Keratinocyte (primary cell): ENCODE results near the gene HLX. TPM values are rescaled to one million over a fixed set of nuclear protein-coding genes. Genes with fewer than 3 reads are reported as not detected.

ENCODE experiments used
- DNase-seq: peaks from one replicate; pipeline ENCODE4 v3.0.0-alpha.2; 2011; ENCODE audit warnings: low read depth, missing footprints, low spot score
- FAIRE-seq: peaks from 2 replicates; lab custom pipeline; 2011; peaks lifted over from hg19 to GRCh38; lab: Jason Lieb, UNC
- H2AFZ ChIP-seq: 2 replicates; pipeline ENCODE4 v1.6.0; 2012; ENCODE audit warnings: low read length, control low read depth, inconsistent platforms; ENCODE audit not compliant: control insufficient read depth
- H3K27ac ChIP-seq: 2 replicates; pipeline ENCODE4 v1.5.1; 2011; ENCODE audit warnings: low read length; ENCODE audit not compliant: control insufficient read depth, insufficient read depth
- H3K27me3 ChIP-seq: 3 replicates; pipeline ENCODE4 v1.6.0; 2011; ENCODE audit warnings: low read length; ENCODE audit not compliant: control insufficient read depth, insufficient read depth; ENCODE audit errors: extremely low read depth
- H3K36me3 ChIP-seq, 2 experiments: 2 replicates in 1 of 2; 3 replicates in 1 of 2; pipeline ENCODE4 v1.5.1; 2011; ENCODE audit warnings: low read length in 2 of 2, mild to moderate bottlenecking in 1 of 2; ENCODE audit not compliant: control insufficient read depth in 2 of 2, insufficient read depth in 2 of 2; ENCODE audit errors: extremely low read depth in 1 of 2
- H3K4me1 ChIP-seq: 3 replicates; pipeline ENCODE4 v1.5.1; 2011; ENCODE audit warnings: low read length; ENCODE audit not compliant: control insufficient read depth, insufficient read depth; ENCODE audit errors: extremely low read depth
- H3K4me2 ChIP-seq: 3 replicates; pipeline ENCODE4 v1.6.0; 2011; ENCODE audit warnings: low read depth, low read length; ENCODE audit not compliant: control insufficient read depth, insufficient read depth; ENCODE audit errors: extremely low read depth
- H3K4me3 ChIP-seq, 3 experiments: fragments of 200-600 bp in 1 of 3; sonication (generic) in 1 of 3; 2 replicates in 2 of 3; 3 replicates in 1 of 3; pipeline ENCODE4 v1.5.1; 2011 to 2016; ENCODE audit warnings: low read length in 3 of 3, mild to moderate bottlenecking in 3 of 3, control low read depth in 2 of 3, inconsistent platforms in 1 of 3, low read depth in 1 of 3, mixed read lengths in 1 of 3, mixed run types in 1 of 3, moderate library complexity in 1 of 3; ENCODE audit not compliant: control insufficient read depth in 2 of 3, insufficient read depth in 2 of 3; ENCODE audit errors: extremely low read depth in 1 of 3
- H3K79me2 ChIP-seq: 2 replicates; pipeline ENCODE4 v1.6.0; 2012; ENCODE audit warnings: low read length; ENCODE audit not compliant: control insufficient read depth, insufficient read depth
- H3K9ac ChIP-seq: 3 replicates; pipeline ENCODE4 v1.6.0; 2011; ENCODE audit warnings: low read length; ENCODE audit not compliant: control insufficient read depth, insufficient read depth; ENCODE audit errors: extremely low read depth
- H3K9me1 ChIP-seq: 3 replicates; pipeline ENCODE4 v1.6.0; 2011; ENCODE audit warnings: low read length; ENCODE audit not compliant: control insufficient read depth, insufficient read depth; ENCODE audit errors: extremely low read depth
- H3K9me3 ChIP-seq: 2 replicates; pipeline ENCODE4 v1.5.1; 2012; ENCODE audit warnings: low read depth, low read length; ENCODE audit not compliant: control insufficient read depth
- H4K20me1 ChIP-seq: 3 replicates; pipeline ENCODE4 v1.6.0; 2011; ENCODE audit warnings: low read length; ENCODE audit not compliant: control insufficient read depth, insufficient read depth; ENCODE audit errors: extremely low read depth
- CTCF ChIP-seq, 3 experiments: IDR thresholded peaks in 1 of 3; conservative IDR thresholded peaks in 1 of 3; optimal IDR thresholded peaks in 1 of 3; 2 replicates in 2 of 3; 3 replicates in 1 of 3; pipeline versions ENCODE3 to v1.5.1; 2011; ENCODE audit warnings: low read length in 3 of 3, mild to moderate bottlenecking in 3 of 3, moderate library complexity in 2 of 3, control low read depth in 1 of 3, inconsistent platforms in 1 of 3; ENCODE audit not compliant: insufficient read depth in 2 of 3; ENCODE audit errors: extremely low read depth in 1 of 3
- EZH2 ChIP-seq: IDR thresholded peaks from one replicate; pipeline ENCODE4 v1.6.1; 2012; ENCODE audit warnings: inconsistent platforms, mild to moderate bottlenecking, low read length, moderate library complexity
- dilution Hi-C: fragments of 300-500 bp; cut with MboI; formaldehyde crosslinking; loops from one replicate; pipeline ENCODE4 v1.7.0; 2020; ENCODE audit warnings: low sequenced_read_pairs; ENCODE audit not compliant: extremely low pct_ligation_motif_present
- polyA plus RNA-seq, 5 experiments: library from polyadenylated mRNA; depleted of rRNA in 3 of 5; stranded (reverse) in 3 of 5; stranded (forward) in 1 of 5; unstranded in 1 of 5; fragments of >200 nt; gene quantifications; 1 replicate in 1 of 5; 2 replicates in 3 of 5; 3 replicates in 1 of 5; pipeline versions ENCODE4 v1.2.1 to v1.2.3, GENCODE V29; 2011 to 2012; ENCODE audit warnings: missing spikeins in 2 of 5, low read depth in 1 of 5, low replicate concordance in 1 of 5

HLX gene
- polyA plus RNA-seq, 1 donor (not counting 4 experiments of a cell fraction or from before 2014, with no cell fraction given), result not detected

GRCh38 chr1:220927442-220927841 is 48.2 kb downstream of the HLX start:
- TF ChIP-seq EZH2 (no peak), CTCF (optimal IDR thresholded peaks at IDR 0.05 in 1 of 3, IDR thresholded peaks at IDR 0.05 in 1 of 3, conservative IDR thresholded peaks at IDR 0.05 in 1 of 3; ENCODE audit: extremely low read depth in 1 of 3, insufficient read depth in 2 of 3, low read length in 3 of 3) (no peak)
- Histone ChIP-seq H3K9me1 (no peaks in the 10 kb centered on the region), H3K79me2 (no peaks in the 10 kb centered on the region), H3K4me1 (no peaks in the 10 kb centered on the region), H2AFZ (no peak overlapping the region), H3K27ac (no peak overlapping the region), H4K20me1 (no peaks in the 10 kb centered on the region), H3K9me3 (no peaks in the 10 kb centered on the region), H3K4me2 (no peak overlapping the region), H3K27me3 (no peaks in the 10 kb centered on the region), H3K36me3 (no peaks in the 10 kb centered on the region), H3K9ac (no peak overlapping the region), H3K4me3 (no peak overlapping the region)
- dilution Hi-C loops, result no loop called here
- FAIRE-seq (no peak), DNase-seq (no peak)

DNA sequence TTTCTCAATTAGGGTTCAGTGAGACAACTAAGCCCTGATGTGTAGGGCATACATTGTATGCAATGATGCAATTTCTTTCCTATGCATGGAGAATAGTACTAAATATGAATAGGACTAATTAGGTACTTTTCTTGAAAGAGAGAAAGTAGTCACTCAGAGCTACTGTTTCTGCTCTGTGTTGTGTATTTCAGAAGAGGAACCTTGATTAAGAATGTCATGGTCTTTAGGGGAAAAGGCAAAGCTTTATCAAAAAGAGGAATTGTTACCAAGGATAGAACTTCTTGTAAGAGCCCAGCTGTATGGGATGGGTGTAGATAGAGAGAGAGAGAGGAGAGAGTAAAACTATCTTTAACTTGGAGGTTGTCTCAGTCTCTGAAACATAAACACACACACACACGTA is 49.1 kb downstream of the HLX start:
- Histone ChIP-seq H3K4me1 (no peaks in the 10 kb centered on the region), H3K27me3 (no peaks in the 10 kb centered on the region), H3K4me3 (no peak overlapping the region), H2AFZ (no peak overlapping the region), H3K79me2 (no peaks in the 10 kb centered on the region), H3K4me2 (no peak overlapping the region), H3K9me1 (no peaks in the 10 kb centered on the region), H4K20me1 (no peaks in the 10 kb centered on the region), H3K27ac (no peak overlapping the region), H3K36me3 (no peaks in the 10 kb centered on the region), H3K9ac (no peak overlapping the region), H3K9me3 (no peaks in the 10 kb centered on the region)
- DNase-seq (no peak), FAIRE-seq (no peak)
- TF ChIP-seq CTCF (optimal IDR thresholded peaks at IDR 0.05 in 1 of 3, IDR thresholded peaks at IDR 0.05 in 1 of 3, conservative IDR thresholded peaks at IDR 0.05 in 1 of 3; ENCODE audit: extremely low read depth in 1 of 3, insufficient read depth in 2 of 3, low read length in 3 of 3) (no peak), EZH2 (no peak)
- dilution Hi-C loops, result no loop called here
